PC-9 (cell line): ENCODE measurements around the gene EDAR.

Experiments used
- EZH2 ChIP-seq: fragments of 200-600 bp; sonication (generic); IDR thresholded peaks from 2 replicates; pipeline ENCODE4 v1.8.0; 2017; ENCODE audit warnings: antibody characterized with exemption, low read depth
- TF ChIP-seq, protein P1 (sequence below): fragments of 200-600 bp; sonication (generic); conservative IDR thresholded peaks from 2 replicates; pipeline ENCODE4 v1.6.1; 2017; ENCODE audit warnings: mixed run types, antibody characterized with exemption, mild to moderate bottlenecking, moderate library complexity

DNA sequence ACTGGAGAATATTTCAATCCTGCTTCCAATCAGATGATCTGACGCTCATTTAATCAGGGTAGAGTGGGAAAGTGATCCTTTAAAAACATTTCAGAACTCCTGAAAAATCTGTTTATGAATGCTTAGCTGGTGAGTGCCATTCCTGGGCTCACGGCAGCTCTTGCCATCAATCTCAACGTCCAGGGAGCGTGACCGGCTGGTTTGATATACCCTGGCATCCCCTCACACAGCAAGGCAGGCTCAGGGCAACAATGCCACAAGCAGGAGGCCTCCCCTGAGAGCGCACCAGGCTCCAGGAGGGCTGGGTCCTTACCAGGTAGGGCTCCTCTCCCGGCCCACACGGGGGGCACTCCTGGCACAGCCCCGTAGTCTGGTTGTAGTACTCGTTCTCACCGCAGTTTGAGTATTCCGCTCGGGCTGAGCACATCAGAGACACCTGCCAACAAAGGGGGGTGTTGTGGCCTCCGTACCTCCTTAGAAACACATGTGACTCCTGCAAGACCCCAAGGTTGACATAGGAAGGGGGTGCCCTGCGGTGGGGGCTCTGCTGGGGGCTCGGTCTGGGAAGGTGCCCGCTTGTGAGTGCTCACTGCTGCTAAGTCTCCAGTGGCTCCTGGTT lies 59.1 kb downstream of the EDAR start:
- TF ChIP-seq, protein P1, sequence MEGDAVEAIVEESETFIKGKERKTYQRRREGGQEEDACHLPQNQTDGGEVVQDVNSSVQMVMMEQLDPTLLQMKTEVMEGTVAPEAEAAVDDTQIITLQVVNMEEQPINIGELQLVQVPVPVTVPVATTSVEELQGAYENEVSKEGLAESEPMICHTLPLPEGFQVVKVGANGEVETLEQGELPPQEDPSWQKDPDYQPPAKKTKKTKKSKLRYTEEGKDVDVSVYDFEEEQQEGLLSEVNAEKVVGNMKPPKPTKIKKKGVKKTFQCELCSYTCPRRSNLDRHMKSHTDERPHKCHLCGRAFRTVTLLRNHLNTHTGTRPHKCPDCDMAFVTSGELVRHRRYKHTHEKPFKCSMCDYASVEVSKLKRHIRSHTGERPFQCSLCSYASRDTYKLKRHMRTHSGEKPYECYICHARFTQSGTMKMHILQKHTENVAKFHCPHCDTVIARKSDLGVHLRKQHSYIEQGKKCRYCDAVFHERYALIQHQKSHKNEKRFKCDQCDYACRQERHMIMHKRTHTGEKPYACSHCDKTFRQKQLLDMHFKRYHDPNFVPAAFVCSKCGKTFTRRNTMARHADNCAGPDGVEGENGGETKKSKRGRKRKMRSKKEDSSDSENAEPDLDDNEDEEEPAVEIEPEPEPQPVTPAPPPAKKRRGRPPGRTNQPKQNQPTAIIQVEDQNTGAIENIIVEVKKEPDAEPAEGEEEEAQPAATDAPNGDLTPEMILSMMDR: no peak
- TF ChIP-seq EZH2: no peak
